ENCODE measurements around the gene TMPRSS2.

The TMPRSS2 gene

DNA sequence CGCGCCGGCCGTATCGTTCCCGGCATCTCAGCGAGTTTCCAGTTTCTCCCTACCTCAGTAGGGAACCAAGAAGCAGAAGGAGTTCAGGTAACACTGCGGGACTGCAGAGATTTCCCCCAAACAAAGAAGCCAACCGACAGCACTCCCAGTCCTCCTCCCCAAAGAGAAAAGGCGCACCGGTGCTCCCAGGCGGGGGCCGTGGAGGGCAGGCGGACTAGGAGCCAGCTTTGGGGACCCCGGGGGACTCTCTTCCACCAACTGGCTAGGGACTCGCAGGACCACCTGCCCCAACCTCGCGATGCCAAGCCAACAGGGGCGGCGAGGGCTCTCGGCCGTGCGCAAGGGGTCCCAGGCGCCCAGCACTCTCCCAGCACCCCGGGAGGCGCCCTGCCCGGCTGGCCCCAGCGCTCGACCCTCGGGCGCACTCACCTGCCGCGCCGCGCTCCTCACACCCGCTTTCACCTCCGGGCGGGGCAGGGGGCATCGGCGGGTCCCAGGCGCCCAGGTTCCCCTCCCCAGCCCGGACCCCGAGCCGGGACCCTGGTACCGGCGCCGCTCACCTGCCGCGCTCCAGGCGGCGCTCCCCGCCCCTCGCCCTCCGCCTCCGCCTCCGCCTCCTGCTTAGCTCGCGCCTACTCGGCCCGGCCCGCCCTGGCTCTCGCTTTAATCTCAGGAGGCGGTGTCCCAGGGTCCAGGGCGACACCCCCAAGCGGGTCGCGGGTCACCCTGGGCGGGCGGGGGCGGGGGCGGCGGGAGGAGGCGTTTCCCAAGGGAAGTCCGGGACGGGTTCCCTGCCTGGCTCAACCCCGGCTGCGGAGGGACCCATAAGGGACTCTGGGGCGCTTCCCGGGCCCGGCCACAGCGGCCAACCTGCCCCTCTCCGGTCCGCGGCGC is at the start of gene TMPRSS2:
Gene TMPRSS2, minus strand, starts transcription at position 638 of the 894 bp plus-strand sequence. CDS start 10,025 bp downstream, outside the sequence.
- no peak for DNase-seq

DNA sequence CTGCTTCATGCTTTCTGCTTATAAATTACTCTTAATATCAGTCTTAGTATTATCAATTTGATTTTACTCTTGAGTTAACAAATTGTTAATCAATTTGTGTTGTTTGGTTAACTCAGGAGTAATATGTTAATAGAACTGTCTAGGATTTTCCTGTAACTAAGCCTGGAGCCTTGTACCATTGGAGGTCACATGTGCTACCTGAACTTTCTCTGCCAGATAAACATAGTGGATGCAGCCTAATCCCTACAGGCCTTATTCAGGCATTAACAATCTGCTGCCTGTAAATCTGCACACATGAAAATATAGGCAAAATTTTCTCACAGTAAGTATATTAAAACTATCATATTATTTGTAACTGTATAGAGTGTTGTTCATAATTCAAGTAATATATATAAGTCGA is 47.1 kb upstream of the TMPRSS2 start:
- no peak for DNase-seq

DNA sequence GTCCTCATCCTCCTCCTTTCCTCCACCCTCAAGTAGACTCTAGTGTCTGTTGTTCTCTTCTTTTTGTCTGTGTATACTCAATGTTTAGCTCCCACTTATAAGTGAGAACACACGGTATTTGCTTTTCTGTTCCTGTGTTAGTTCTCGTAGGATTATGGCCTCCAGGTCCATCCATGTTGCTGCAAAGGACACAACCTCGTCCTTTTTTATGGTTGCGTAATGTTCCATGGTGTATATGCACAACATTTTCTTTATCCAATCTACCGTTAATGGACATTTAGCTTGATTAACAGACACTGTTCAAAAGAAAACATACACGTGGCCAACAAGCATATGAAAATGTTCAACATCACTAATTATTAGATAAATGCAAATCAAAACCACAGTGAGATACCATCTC is 44.3 kb upstream of the TMPRSS2 start:
- no peak for DNase-seq

DNA sequence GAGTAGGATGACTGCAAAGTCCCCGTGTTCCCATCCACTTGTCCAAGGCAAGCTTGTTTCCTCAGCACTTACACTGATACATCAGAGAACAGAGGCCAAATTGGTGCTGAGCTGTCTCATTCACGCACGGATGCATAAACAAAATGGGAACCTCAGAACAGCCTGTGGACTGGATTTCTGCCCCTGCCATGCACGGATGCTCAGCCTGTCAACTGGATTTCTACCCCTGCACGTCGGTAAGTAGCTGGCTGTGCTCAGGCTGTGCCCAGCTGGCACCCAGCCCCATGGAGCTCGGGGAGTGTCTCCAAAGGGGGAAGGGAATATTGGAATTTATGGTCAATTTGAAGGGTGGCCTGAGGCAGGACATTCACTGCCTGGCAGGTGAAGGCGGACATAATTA is 40.8 kb upstream of the TMPRSS2 start:
- no peak for DNase-seq

DNA sequence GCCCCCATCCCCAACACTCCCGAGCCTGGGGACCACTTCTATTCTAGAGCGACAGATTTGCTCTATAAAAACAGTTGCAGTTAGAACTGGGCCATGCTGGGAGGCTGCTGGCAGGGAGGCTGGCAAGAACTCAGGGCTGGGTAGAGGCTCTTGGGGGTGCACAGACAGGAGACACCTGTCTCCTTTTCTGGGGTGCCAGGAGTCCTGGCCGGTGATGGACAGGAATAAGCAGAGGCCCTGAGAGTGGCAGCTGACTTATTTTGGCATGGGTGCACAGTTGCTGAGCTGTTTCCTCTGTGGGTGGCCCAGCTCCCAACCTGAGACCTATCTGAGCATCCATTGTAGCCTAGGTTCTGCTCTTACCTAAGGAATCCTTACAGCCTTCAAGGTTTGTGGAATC is 39.2 kb upstream of the TMPRSS2 start:
- no peak for DNase-seq

DNA sequence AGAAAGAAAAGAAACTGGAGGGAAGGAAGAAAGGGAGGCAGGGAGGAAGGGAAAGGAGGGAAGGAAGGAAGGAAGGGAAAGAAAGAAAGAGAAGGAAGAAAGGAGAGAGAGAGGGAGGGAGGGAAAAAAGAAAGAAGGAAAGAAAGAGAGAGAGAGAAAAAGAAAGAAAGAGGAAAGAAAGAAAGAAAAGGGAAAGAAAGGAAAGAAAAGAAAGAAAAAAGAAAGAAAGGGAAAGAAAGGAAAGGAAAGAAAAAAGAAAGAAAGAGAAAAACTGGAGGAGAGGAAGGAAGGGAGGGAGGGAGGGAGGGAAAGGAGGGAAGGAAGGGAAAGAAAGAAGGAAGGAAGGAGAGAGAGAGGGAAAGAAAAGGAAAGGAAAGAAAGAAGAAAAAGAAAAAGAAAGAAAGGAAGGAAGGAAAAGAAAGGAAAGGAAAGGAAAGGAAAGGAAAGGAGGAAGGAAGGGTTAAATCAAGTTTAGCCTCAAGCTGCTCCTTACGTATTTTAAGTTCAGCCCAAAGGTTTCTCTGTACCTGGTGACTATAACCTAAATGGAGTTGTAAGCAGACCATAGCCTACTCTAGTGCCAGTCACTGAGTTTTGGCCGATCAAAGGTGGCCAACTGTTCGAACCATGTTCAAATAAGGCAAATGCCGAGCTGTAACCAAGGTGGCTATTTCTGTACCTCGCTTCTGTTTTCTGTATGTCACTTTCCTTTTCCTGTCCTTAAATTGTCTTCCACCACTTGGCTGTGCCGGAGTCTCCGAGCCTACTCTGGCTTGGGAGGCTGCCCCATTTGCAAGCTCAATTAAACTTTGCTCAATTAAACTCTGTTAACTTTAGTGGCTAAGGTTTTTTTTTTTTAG is 37.8 kb upstream of the TMPRSS2 start:
- DNase-seq, result no peak

DNA sequence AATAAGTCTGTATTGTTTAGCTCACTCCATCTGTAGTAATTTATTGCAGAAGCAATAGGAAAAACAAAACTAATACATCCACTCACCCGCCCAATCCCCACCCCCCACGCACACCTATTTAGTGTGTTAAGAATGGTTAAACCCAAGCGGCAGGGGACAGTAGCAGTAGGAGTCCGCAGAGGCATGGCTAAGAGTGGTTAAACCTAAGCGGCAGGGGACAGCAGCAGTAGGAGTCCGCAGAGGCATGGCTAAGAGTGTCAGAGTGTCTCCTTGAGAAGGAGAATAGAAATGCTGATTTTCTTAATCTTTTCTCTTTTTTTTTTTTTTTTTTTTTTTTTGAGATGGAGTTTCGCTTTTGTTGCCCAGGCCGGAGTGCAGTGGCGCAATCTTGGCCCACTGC is 34.8 kb upstream of the TMPRSS2 start:
- no peak for DNase-seq

DNA sequence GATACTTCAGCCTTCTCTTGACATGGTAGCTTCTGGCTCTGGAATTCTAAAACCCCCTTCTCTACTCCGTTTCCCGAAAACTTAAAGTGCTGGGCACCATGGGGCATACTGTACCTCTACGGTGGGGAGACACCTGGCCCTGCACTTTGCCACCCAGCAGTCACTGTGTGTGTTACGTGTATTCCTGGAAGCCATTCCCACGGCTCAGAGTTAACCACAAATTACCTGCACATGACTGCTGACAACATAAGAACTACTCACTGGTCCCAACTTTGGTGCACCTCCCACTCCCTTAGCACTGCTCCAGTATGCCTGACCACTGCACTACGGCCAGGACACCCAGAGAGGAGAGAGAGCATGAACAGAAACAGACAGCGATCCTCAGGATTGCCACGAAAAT is 29.4 kb upstream of the TMPRSS2 start:
- no peak for DNase-seq

DNA sequence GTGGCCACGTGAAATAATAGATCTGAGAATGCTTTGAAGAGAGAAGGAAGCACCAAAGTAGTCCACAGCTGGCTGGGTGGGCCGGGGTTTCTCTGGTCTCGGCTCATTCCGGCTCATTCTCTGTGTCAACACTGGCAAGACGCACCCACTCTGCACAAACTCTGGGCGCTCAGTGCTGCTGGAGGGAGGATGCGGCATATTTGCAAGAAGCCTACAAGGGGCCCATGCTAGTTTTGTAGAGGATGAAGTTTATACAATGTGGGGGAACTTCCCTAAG is 28.8 kb upstream of the TMPRSS2 start:
- DNase-seq, result no peak

DNA sequence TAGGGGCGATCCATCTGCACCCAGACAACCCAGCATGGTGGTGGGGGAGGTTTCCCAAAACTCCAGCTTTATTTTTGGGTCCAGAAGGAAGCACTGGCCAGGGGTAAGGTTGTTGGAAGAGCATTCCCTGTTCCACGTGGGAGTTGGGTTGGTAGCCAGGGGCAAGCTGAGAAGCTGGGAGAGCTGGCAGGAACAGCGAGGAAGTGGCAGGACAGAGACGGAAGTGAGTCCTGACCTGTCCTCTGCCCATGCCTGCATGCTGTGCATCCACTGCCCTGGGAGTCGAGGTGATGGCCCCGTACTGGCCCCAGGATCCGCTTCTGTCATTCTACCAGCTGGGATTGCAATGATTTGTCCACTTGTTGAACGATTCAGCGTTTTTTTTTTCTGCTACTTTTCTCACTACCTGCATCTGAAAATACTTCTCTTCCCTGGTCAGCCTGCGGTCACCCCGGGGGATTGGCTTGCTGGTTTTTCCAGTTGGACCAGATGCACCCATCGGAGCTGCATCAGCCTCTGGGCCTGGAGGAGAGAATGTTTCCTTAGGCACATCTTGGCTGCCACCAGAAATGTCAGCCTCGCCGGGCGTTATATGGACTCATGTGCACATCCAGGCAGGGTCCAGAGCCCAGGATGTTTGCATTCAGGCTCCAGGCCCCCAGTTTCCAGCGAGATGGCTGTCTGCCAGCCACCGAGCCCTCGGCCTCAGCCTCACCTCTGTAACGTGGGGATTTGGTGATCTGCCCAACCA is 28.3 kb upstream of the TMPRSS2 start:
- DNase-seq, result no peak

DNA sequence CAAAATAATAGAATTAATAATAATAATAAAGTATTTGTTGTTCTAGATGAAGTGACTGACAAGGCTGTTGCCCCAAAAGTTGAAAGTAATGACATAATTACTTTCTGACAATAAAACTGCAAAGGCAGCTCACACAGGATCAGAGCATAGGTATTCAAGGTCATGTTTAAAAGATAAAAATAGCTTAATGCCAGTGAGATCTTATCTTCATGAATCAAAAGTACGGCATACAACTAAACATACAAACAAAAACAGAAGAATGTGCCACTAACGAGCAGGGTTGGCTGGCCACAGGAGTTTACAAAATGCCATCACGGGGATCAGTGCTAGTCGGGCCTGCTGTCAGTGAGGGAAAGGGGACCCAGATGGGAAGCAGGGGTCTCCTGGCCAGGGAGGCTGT is 22.4 kb upstream of the TMPRSS2 start:
- DNase-seq, result no peak

DNA sequence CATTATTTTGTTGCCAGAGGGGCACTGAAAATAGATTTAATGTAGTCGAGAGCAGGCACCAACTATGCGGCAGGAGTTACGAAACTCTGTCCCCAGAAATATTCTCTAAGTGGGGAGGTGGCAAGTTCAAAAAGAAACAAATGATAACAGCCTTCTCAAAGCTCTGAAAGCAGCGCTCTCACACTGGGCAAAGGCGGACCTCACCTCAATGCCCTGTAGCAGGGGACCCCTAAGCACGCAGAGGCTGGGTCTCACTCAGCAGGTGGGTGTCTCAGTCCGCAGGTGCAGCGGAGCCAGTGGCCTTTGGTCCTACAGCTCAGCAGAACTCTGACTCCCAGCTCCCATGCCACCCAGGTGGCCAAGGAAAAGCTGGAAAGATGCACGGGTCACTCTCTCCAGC is 21.8 kb upstream of the TMPRSS2 start:
- DNase-seq, result no peak

DNA sequence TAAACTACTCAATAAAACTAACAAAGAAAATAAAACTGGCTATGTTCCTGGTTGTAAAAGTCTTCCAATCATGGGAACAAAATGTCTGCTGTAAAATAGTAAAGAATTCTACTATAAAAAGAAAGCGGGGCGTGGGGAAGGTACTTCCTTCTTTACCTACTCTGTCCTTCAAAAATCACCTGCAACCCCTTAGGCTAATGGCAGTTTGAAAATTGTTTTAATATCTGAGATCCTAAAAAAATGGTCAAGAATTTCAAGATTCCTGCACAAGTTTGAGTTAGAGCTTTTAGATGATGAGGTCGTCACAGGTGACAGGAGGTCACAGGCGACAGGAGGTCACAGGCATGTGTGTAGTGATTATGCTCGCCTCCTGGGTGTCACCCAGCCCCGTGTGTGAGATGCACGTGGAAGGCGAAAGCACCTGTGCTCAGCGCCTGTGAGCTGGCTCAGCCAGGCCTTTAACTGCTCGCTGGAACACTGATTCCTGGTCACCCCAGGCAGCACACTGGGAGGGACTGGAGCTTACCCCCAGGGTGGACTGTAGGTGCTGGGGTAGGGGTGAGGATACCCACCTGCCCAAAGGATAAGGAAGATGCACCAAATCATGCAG is 18.6 kb upstream of the TMPRSS2 start:
- no peak for DNase-seq

DNA sequence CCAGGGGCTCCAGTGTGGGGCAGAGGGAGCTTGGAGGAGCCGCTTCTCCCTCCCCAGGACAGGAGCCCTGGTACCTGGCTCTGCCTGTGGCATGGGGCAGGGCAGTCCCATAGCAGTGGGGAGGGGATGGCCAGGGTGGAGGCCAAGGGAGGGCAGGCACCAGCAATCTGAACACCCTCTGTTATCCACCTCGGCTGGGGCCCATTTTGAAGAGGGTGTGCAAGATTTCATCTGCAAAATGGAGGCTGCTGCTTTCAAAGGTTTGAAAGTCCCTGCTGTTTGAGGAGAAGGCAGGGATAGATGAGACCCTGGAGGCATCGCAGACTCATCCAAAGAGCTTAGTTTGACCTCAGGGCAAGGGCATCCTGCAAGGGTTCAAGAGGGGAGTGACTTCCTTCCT is 15.2 kb upstream of the TMPRSS2 start:
- DNase-seq, result no peak

DNA sequence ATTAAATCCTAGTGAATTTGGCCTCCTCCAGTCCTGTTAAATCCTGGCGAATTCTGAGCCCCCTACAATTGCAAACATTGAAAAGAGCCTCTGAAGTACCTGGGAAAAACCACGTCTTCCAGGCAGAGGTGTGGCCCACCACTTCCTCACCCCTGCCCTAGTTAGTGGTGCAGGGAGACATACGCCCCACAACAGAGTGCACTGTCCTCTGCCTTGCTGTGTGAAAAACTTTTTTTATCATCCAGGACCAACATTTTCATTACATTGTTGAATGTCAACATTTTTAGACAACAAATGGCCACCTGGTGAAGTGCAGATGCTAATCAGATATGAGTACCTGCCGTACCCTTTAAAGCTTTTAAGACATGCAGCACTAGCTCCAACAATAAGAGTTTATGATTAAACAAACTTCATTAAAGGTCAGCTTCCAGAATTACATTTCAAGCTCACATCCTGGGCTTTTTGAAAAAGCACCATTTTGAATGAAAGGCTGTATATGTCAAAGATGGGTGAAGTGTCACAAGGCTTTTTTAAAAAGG is 13.6 kb upstream of the TMPRSS2 start:
- DNase-seq, result no peak

DNA sequence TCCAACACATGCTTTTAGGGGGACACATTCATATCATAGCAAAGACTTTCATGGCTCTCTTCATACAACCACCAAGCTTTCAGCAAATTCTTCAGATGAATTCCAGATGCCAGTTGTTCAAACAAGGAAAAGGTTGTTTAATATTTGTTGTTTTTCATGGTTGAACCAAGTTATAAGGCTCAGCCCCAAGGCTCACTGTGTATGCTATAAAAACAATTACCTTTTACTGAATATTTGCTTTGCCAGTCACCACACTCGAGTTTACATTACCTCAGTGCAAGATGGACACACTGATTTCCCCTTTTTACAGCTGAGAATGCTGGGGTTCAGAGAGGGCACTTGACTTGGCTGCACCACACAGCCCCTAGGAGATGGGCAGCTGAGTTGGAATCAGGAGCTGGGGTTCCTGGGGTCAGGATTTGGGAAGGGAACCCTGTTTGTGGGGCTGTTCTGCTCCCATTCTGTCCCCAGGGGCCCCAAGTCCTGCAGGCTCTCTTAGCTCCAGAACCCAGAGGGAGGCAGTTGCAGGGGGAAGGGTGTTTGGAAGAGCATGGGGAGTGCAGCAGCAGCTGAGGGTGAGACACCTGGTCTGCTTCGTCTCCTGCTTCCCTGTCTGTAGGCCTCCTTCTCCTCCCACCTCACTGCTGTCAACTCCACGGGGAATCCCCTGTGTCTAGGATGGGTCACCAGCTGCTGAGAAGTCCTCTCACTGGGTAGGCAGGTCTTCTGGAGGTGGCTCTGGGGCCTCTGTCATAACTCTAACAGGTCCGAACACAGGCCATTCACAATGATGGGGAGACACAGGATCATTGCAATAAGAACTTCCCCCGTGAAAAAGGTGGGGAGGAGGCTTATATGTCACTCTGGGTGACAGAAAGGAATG is 12.8 kb upstream of the TMPRSS2 start:
- DNase-seq, result no peak

DNA sequence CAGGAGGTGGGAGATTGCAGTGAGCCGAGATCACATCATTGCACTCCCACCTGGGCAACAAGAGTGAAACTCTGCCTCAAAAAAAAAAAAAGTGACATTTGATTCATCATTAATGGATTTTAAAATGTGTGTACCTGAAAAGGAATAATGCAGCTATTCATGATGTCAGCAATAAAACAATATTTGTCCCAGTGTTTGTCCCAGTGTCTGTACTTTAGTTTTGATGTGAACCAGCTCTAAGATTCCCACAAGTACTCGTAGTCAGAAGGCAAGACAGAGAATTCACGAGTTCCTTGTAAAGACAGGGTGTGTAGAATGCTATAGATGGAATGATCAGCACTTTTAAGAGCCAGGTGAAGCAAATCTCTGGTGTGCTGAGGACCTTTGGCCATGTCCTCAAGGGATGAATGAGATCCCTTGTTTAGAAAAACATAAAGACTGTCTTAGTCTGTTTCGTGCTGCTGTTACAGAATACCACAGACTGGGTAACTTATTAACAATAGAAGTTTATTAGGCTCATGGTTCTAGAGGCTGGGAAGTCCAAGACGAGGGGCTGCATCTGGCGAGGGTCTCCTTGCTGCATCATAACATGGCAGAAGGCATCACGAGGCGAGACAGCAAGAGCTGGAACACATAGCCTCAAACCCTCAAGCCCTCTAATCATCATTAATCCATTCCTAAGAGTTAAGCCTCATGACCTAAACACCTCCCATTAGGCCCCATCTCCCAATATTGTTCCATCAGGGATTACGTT is 12.0 kb upstream of the TMPRSS2 start:
- no peak for DNase-seq

DNA sequence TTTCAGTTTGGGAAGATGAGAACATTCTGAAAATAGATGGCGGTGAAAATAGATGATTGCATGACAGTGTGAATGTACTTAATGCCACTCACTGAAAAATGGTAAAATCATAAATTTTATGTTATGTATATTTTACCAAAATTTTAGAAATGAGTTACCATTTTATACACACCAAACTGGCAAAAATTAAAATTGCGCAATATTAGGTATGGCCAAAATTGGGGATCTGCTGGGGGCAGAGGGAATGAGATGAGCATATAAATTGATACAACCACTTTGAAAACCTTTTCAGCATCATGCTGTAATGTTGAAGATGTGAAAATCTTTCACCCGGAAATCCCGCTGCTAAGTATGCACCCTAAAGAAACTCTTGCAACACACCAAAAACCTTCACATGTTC is 10.8 kb upstream of the TMPRSS2 start:
- no peak for DNase-seq

DNA sequence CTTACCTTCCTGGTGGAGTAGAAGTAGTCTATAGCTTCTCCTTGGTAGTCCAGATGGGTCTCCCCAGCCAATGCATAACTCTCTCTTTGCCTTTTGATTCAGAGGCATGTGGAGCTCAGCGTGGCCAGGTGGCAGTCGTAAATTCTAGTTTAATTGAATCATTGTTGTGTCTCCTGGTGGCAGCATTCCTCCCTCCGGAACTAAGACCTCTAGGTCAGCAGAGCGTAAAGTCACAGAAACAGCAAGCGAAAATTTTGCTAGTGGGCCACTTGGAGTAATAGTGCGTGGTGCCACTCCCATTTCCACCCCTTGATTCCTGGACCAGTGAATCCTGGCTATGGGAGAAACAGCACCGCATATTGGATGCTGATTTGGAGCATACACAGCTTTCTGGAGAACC is 3.9 kb upstream of the TMPRSS2 start:
- no peak for DNase-seq

DNA sequence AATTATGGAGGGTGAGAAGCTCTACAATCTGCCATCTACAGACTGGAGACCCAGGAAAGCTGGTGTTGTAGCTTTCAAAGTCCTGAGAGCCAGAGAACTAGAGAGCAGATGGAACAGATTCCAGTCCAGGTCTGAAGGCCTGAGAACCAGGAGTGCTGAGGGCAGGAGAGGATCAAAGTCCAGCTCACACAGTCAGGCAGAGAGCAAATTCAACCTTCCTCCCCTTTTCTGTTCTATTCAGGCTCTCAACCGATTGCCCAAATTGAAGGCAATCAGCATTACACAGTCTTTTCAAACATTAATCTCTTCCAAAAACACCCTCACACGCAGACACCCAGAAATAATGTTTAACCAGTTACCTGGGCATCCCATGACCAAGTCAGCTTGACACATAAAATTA is 2.5 kb upstream of the TMPRSS2 start:
- DNase-seq, result no peak

DNA sequence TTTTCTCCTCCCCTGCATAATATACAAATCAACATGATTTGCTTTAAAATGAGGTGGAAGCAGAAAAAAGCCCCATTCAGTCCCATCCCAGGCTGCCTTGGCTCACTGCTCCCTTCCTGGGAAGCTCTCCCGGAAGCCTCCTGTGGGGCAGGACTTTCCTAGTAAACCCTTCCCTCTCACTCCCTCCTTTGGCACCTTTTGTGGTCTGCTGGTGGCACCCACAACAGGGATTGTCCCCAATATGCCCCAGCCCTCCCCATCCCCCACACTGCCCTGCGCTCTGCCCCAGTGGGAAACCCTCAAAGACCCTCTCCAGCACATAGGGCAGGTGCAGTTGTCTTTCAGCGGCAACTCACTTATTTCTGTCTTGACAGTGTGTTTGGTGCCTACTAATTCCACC is 1.8 kb upstream of the TMPRSS2 start:
- no peak for DNase-seq
